T-helper 1 cell treated with Interleukin-12 subunit alpha and Interleukin-12 subunit beta and Interleukin-4 antibody, amounts not matched to agents 30 μg/mL and 1 μg/mL, for 36 hours (primary cell): ENCODE data around the gene NDUFA6.
A peak's percentile ranks its signal among the peaks of the same experiment; 100 is the strongest.
"Not testable (repeated sequence)": the region's sequence is repeated elsewhere in the genome, so short reads cannot be mapped to it uniquely, and the experiment has no call there.

Source experiments
- H3K27ac Mint-ChIP-seq: one replicate; pipeline ENCODE4 v1.8.0; 2021; ENCODE audit warnings: mild to moderate bottlenecking, mixed read lengths
- H3K27me3 Mint-ChIP-seq: one replicate; pipeline ENCODE4 v1.8.0; 2021; ENCODE audit warnings: low read depth, mixed read lengths
- H3K36me3 Mint-ChIP-seq: one replicate; pipeline ENCODE4 v1.8.0; 2021; ENCODE audit warnings: low read depth, mixed read lengths
- H3K4me1 Mint-ChIP-seq: one replicate; pipeline ENCODE4 v1.8.0; 2021; ENCODE audit warnings: low read depth, mixed read lengths
- H3K4me3 Mint-ChIP-seq: one replicate; pipeline ENCODE4 v1.8.0; 2021; ENCODE audit warnings: mild to moderate bottlenecking, moderate library complexity, mixed read lengths
- H3K9me3 Mint-ChIP-seq: one replicate; pipeline ENCODE4 v1.8.0; 2021; ENCODE audit warnings: mixed read lengths

Gene NDUFA6

GRCh38 chr22:42080287-42080686 is 10.3 kb downstream of the NDUFA6 start:
- peak overlapping the region; percentile 92 for H3K27ac Mint-ChIP-seq
- H3K4me3 Mint-ChIP-seq: peak overlapping the region; percentile 95
- H3K36me3 Mint-ChIP-seq: peaks cover 24% of the 10 kb centered on the region
- no peaks in the 10 kb centered on the region for H3K27me3 Mint-ChIP-seq
- no peaks in the 10 kb centered on the region for H3K9me3 Mint-ChIP-seq
- H3K4me1 Mint-ChIP-seq: peaks cover 17% of the 10 kb centered on the region

- Mint-ChIP-seq H3K27ac (peak within 1 kb of the TSS; percentile 92), H3K27me3 (no peaks in the 10 kb centered on the region), H3K9me3 (no peaks in the 10 kb centered on the region), H3K36me3 (peaks cover 20% of the 10 kb centered on the region), H3K4me1 (peaks cover 20% of the 10 kb centered on the region), H3K4me3 (peak within 1 kb of the TSS; percentile 95)
These were observed 11.0 kb downstream of the NDUFA6 start, which contains the start of gene SMDT1 for GRCh38 chr22:42079319-42080251. SMDT1 (plus strand) TSS chr22:42079700; CDS start chr22:42079769, 69 bp downstream.

GRCh38 chr22:42078469-42079318 is 11.9 kb downstream of the NDUFA6 start:
- Mint-ChIP-seq H3K4me1 (peaks cover 20% of the 10 kb centered on the region), H3K27me3 (no peaks in the 10 kb centered on the region)

GRCh38 chr22:42077486-42078125 is 13.0 kb downstream of the NDUFA6 start:
- peaks cover 24% of the 10 kb centered on the region for H3K4me1 Mint-ChIP-seq
- no peak overlapping the region for H3K4me3 Mint-ChIP-seq
- H3K27ac Mint-ChIP-seq: no peak overlapping the region
- H3K36me3 Mint-ChIP-seq: peaks cover 11% of the 10 kb centered on the region
- H3K9me3 Mint-ChIP-seq: no peaks in the 10 kb centered on the region
- no peaks in the 10 kb centered on the region for H3K27me3 Mint-ChIP-seq

More at GRCh38 chr22:42078469-42079318, 11.9 kb downstream of the NDUFA6 start:
- Mint-ChIP-seq H3K36me3 (peaks cover 15% of the 10 kb centered on the region), H3K27ac (peak overlapping the region; percentile 92), H3K9me3 (no peaks in the 10 kb centered on the region), H3K4me3 (peak overlapping the region; percentile 95)

GRCh38 chr22:42076764-42077485 is 13.6 kb downstream of the NDUFA6 start:
- Mint-ChIP-seq H3K27me3 (no peaks in the 10 kb centered on the region), H3K36me3 (peaks cover 5% of the 10 kb centered on the region), H3K4me3 (no peak overlapping the region), H3K4me1 (peaks cover 25% of the 10 kb centered on the region), H3K27ac (no peak overlapping the region), H3K9me3 (no peaks in the 10 kb centered on the region)

- Mint-ChIP-seq H3K27ac (peak overlapping the region; percentile 76), H3K9me3 (no peaks in the 10 kb centered on the region), H3K36me3 (peaks cover 2% of the 10 kb centered on the region), H3K4me3 (peak overlapping the region; percentile 54), H3K4me1 (peaks cover 34% of the 10 kb centered on the region), H3K27me3 (no peaks in the 10 kb centered on the region)
These were observed 15.5 kb downstream of the NDUFA6 start for GRCh38 chr22:42074846-42075676.

GRCh38 chr22:42074132-42074811 is 16.3 kb downstream of the NDUFA6 start, which contains the start of gene PHETA2:
PHETA2 (plus strand) TSS chr22:42074248; CDS start chr22:42077294, 3,046 bp downstream.
- Mint-ChIP-seq H3K27me3 (no peaks in the 10 kb centered on the region), H3K4me1 (peaks cover 36% of the 10 kb centered on the region), H3K4me3 (peak within 1 kb of the TSS; percentile 67), H3K9me3 (no peaks in the 10 kb centered on the region), H3K27ac (peak within 1 kb of the TSS; percentile 76), H3K36me3 (peaks cover 2% of the 10 kb centered on the region)

GRCh38 chr22:42073621-42074041 is 16.9 kb downstream of the NDUFA6 start:
- Mint-ChIP-seq H3K36me3 (peaks cover 3% of the 10 kb centered on the region), H3K27ac (peak overlapping the region; percentile 69), H3K4me3 (peak overlapping the region; percentile 67), H3K27me3 (no peaks in the 10 kb centered on the region), H3K4me1 (peaks cover 30% of the 10 kb centered on the region), H3K9me3 (no peaks in the 10 kb centered on the region)

GRCh38 chr22:42072606-42073330 is 17.8 kb downstream of the NDUFA6 start:
- Mint-ChIP-seq H3K36me3 (peaks cover 7% of the 10 kb centered on the region), H3K9me3 (no peaks in the 10 kb centered on the region), H3K4me3 (peak overlapping the region; percentile 67), H3K27ac (peak overlapping the region; percentile 69), H3K27me3 (no peaks in the 10 kb centered on the region), H3K4me1 (peaks cover 29% of the 10 kb centered on the region)

- not testable (repeated sequence) for H3K27me3 Mint-ChIP-seq, H3K9me3 Mint-ChIP-seq
- H3K36me3 Mint-ChIP-seq: peaks cover 15% of the 10 kb centered on the region
- H3K4me1 Mint-ChIP-seq: peaks cover 29% of the 10 kb centered on the region
- peak overlapping the region; percentile 92 for H3K27ac Mint-ChIP-seq
- peak overlapping the region; percentile 87 for H3K4me3 Mint-ChIP-seq
These were observed 19.1 kb downstream of the NDUFA6 start for GRCh38 chr22:42071508-42071907.

GRCh38 chr22:42070517-42071422 is 19.8 kb downstream of the NDUFA6 start, which contains the start of gene NAGA:
NAGA (minus strand) TSS chr22:42070812; CDS start chr22:42070297, 515 bp downstream.
- no peaks in the 10 kb centered on the region for H3K9me3 Mint-ChIP-seq
- no peaks in the 10 kb centered on the region for H3K27me3 Mint-ChIP-seq
- peaks cover 20% of the 10 kb centered on the region for H3K36me3 Mint-ChIP-seq
- peaks cover 29% of the 10 kb centered on the region for H3K4me1 Mint-ChIP-seq
- peak within 1 kb of the TSS; percentile 87 for H3K4me3 Mint-ChIP-seq
- peak within 1 kb of the TSS; percentile 92 for H3K27ac Mint-ChIP-seq
